ENCODE measurements around the gene TRIM75.

DNA sequence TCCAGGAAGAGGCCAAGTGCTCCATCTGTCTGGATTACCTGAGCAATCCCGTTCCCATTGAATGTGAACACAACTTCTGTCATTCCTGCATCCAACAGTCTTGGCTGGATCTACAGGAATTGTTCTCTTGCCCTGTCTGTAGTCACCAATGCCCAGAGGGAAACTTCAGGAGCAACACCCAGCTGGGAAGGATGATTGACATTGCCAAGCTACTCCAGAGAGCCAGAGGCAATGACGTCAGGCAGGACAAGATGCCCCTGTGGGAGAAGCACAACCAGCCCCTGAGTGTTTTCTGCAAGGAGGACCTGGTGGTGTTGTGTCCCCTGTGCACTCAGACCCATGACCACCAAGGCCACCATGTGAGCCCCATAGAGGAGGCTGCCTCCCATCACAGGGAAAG is 43.2 kb upstream of the TRIM75 start:
- TF ChIP-seq, protein P1, sequence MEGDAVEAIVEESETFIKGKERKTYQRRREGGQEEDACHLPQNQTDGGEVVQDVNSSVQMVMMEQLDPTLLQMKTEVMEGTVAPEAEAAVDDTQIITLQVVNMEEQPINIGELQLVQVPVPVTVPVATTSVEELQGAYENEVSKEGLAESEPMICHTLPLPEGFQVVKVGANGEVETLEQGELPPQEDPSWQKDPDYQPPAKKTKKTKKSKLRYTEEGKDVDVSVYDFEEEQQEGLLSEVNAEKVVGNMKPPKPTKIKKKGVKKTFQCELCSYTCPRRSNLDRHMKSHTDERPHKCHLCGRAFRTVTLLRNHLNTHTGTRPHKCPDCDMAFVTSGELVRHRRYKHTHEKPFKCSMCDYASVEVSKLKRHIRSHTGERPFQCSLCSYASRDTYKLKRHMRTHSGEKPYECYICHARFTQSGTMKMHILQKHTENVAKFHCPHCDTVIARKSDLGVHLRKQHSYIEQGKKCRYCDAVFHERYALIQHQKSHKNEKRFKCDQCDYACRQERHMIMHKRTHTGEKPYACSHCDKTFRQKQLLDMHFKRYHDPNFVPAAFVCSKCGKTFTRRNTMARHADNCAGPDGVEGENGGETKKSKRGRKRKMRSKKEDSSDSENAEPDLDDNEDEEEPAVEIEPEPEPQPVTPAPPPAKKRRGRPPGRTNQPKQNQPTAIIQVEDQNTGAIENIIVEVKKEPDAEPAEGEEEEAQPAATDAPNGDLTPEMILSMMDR (IDR thresholded peaks at IDR 0.05): no peak
- no peak for TF ChIP-seq RFX5 (IDR thresholded peaks at IDR 0.05; ENCODE audit: low read length)
- TF ChIP-seq NFIC (IDR thresholded peaks at IDR 0.05; ENCODE audit: borderline replicate concordance): no peak
- no peak for TF ChIP-seq RAD21 (IDR thresholded peaks at IDR 0.05; ENCODE audit: low read length)
- TF ChIP-seq, protein P2, sequence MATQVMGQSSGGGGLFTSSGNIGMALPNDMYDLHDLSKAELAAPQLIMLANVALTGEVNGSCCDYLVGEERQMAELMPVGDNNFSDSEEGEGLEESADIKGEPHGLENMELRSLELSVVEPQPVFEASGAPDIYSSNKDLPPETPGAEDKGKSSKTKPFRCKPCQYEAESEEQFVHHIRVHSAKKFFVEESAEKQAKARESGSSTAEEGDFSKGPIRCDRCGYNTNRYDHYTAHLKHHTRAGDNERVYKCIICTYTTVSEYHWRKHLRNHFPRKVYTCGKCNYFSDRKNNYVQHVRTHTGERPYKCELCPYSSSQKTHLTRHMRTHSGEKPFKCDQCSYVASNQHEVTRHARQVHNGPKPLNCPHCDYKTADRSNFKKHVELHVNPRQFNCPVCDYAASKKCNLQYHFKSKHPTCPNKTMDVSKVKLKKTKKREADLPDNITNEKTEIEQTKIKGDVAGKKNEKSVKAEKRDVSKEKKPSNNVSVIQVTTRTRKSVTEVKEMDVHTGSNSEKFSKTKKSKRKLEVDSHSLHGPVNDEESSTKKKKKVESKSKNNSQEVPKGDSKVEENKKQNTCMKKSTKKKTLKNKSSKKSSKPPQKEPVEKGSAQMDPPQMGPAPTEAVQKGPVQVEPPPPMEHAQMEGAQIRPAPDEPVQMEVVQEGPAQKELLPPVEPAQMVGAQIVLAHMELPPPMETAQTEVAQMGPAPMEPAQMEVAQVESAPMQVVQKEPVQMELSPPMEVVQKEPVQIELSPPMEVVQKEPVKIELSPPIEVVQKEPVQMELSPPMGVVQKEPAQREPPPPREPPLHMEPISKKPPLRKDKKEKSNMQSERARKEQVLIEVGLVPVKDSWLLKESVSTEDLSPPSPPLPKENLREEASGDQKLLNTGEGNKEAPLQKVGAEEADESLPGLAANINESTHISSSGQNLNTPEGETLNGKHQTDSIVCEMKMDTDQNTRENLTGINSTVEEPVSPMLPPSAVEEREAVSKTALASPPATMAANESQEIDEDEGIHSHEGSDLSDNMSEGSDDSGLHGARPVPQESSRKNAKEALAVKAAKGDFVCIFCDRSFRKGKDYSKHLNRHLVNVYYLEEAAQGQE (IDR thresholded peaks at IDR 0.05; ENCODE audit: low read depth, low read length): no peak
- TF ChIP-seq MXI1 (IDR thresholded peaks at IDR 0.05; ENCODE audit: low read depth, low read length): no peak
- no peak for TF ChIP-seq GATA2 (CRISPR knock-in tag; IDR thresholded peaks at IDR 0.05)
- no peak for TF ChIP-seq JUND (IDR thresholded peaks at IDR 0.05)
- TF ChIP-seq SMC3 (IDR thresholded peaks at IDR 0.05; ENCODE audit: low read depth, low read length): no peak
- TF ChIP-seq, protein P3, sequence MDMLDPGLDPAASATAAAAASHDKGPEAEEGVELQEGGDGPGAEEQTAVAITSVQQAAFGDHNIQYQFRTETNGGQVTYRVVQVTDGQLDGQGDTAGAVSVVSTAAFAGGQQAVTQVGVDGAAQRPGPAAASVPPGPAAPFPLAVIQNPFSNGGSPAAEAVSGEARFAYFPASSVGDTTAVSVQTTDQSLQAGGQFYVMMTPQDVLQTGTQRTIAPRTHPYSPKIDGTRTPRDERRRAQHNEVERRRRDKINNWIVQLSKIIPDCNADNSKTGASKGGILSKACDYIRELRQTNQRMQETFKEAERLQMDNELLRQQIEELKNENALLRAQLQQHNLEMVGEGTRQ (IDR thresholded peaks at IDR 0.05; ENCODE audit: borderline replicate concordance, low read depth, low read length): no peak

Measured in SK-N-SH (cell line).